WTC11 (cell line): ENCODE measurements around the gene EVL. TPM values are rescaled to one million over a fixed set of nuclear protein-coding genes. Genes with fewer than 3 reads are reported as not detected.

Experiments used
- ATAC-seq: fragments of 200-7000 bp; cut with Tn5 transposase; 2 replicates; pipeline ENCODE4 v1.10.0; 2021; ENCODE audit warnings: mild to moderate bottlenecking, moderate library complexity
- CTCF ChIA-PET: fragments of 300-600 bp; sonication (Branson Sonifier 250); formaldehyde crosslinking; loops from one replicate; lab custom pipeline; 2021; ENCODE audit warnings: antibody characterized with exemption; lab: Charles Lee
- POLR2A ChIA-PET: fragments of 350-600 bp; sonication (Branson Sonifier 250); formaldehyde crosslinking; loops from one replicate; lab custom pipeline; 2021; ENCODE audit warnings: antibody characterized with exemption; lab: Charles Lee
- DNase-seq: peaks from one replicate; pipeline ENCODE4 v3.0.0; 2021; ENCODE audit warnings: low spot score
- H3K27ac Mint-ChIP-seq: 2 replicates; pipeline ENCODE4 v1.8.0; 2021; ENCODE audit warnings: mixed read lengths
- H3K27me3 Mint-ChIP-seq: 2 replicates; pipeline ENCODE4 v1.8.0; 2021; ENCODE audit warnings: low read depth, mild to moderate bottlenecking, moderate library complexity, mixed read lengths
- H3K36me3 Mint-ChIP-seq: 2 replicates; pipeline ENCODE4 v1.8.0; 2021; ENCODE audit warnings: mixed read lengths
- H3K4me1 Mint-ChIP-seq: 2 replicates; pipeline ENCODE4 v1.8.0; 2022; ENCODE audit warnings: mixed read lengths
- H3K4me3 Mint-ChIP-seq: 2 replicates; pipeline ENCODE4 v1.8.0; 2021; ENCODE audit warnings: mild to moderate bottlenecking, moderate library complexity, mixed read lengths
- H3K9me3 Mint-ChIP-seq: 2 replicates; pipeline ENCODE4 v1.8.0; 2021; ENCODE audit warnings: mixed read lengths
- CBFB ChIP-seq: sonication (generic); formaldehyde crosslinking; IDR thresholded peaks from 2 replicates; pipeline ENCODE4 v1.8.1; 2022; ENCODE audit warnings: mild to moderate bottlenecking, low read depth, missing genetic modification reagents
- E2F5 ChIP-seq: sonication (generic); formaldehyde crosslinking; IDR thresholded peaks from 2 replicates; pipeline ENCODE4 v1.8.1; 2022; ENCODE audit warnings: mild to moderate bottlenecking, moderate library complexity, missing genetic modification reagents
- FOXP1 ChIP-seq: sonication (generic); formaldehyde crosslinking; IDR thresholded peaks from 2 replicates; pipeline ENCODE4 v1.8.0; 2022; ENCODE audit warnings: missing genetic modification reagents, mild to moderate bottlenecking, moderate library complexity, borderline replicate concordance
- MAX ChIP-seq: sonication (generic); formaldehyde crosslinking; IDR thresholded peaks from 2 replicates; pipeline ENCODE4 v1.8.0; 2022; ENCODE audit warnings: mild to moderate bottlenecking, missing genetic modification reagents
- MXD4 ChIP-seq: fragments of 250-450 bp; sonication (Bioruptor Pico); IDR thresholded peaks from 2 replicates; pipeline ENCODE4 v1.8.0; 2021; ENCODE audit warnings: mild to moderate bottlenecking, moderate library complexity, borderline replicate concordance
- MYBL2 ChIP-seq: sonication (generic); formaldehyde crosslinking; IDR thresholded peaks from 2 replicates; pipeline ENCODE4 v1.8.1; 2023; ENCODE audit warnings: mild to moderate bottlenecking, moderate library complexity, missing genetic modification reagents
- NFATC4 ChIP-seq: fragments of 250-450 bp; sonication (Bioruptor Pico); IDR thresholded peaks from 2 replicates; pipeline ENCODE4 v1.9.0; 2021; ENCODE audit warnings: mild to moderate bottlenecking
- RELA ChIP-seq: sonication (generic); formaldehyde crosslinking; IDR thresholded peaks from 2 replicates; pipeline ENCODE4 v1.8.1; 2022; ENCODE audit warnings: missing genetic modification reagents, mild to moderate bottlenecking, borderline replicate concordance
- SOX15 ChIP-seq: fragments of 250-450 bp; sonication (Bioruptor Pico); IDR thresholded peaks from 2 replicates; pipeline ENCODE4 v1.9.0; 2021; ENCODE audit warnings: mild to moderate bottlenecking
- STAT6 ChIP-seq: sonication (generic); formaldehyde crosslinking; conservative IDR thresholded peaks from 2 replicates; pipeline ENCODE4 v1.8.1; 2023; ENCODE audit warnings: mild to moderate bottlenecking, low read depth, missing genetic modification reagents, moderate library complexity
- ZNF138 ChIP-seq: sonication (generic); formaldehyde crosslinking; conservative IDR thresholded peaks from 2 replicates; pipeline ENCODE4 v1.8.1; 2022; ENCODE audit warnings: mild to moderate bottlenecking, moderate library complexity, missing genetic modification reagents
- ZNF263 ChIP-seq: sonication (generic); formaldehyde crosslinking; IDR thresholded peaks from 2 replicates; pipeline ENCODE4 v1.8.1; 2022; ENCODE audit warnings: low read depth, mild to moderate bottlenecking, moderate library complexity, missing genetic modification reagents
- ZNF423 ChIP-seq: fragments of 250-450 bp; sonication (Bioruptor Pico); IDR thresholded peaks from 2 replicates; pipeline ENCODE4 v2.1.2; 2022; ENCODE audit warnings: mild to moderate bottlenecking, moderate library complexity
- ZSCAN18 ChIP-seq: fragments of 250-450 bp; sonication (Bioruptor Pico); IDR thresholded peaks from 2 replicates; pipeline ENCODE4 v2.1.2; 2022; ENCODE audit warnings: mild to moderate bottlenecking, moderate library complexity
- total RNA-seq: library from RNA; stranded (reverse); gene quantifications from 3 replicates; pipeline ENCODE4 v1.2.3, GENCODE V29; 2021
- TF ChIP-seq, protein P1 (sequence below): sonication (generic); formaldehyde crosslinking; IDR thresholded peaks from 2 replicates; pipeline ENCODE4 v1.8.0; 2022; ENCODE audit warnings: mild to moderate bottlenecking, missing genetic modification reagents
- TF ChIP-seq, protein P2 (sequence below): sonication (generic); formaldehyde crosslinking; IDR thresholded peaks from 2 replicates; pipeline ENCODE4 v1.8.1; 2023; ENCODE audit warnings: mild to moderate bottlenecking, missing genetic modification reagents
- TF ChIP-seq, protein P3 (sequence below): sonication (generic); formaldehyde crosslinking; IDR thresholded peaks from 2 replicates; pipeline ENCODE4 v1.8.0; 2022; ENCODE audit warnings: mild to moderate bottlenecking, missing genetic modification reagents
- TF ChIP-seq, protein P4 (sequence below): fragments of 250-450 bp; sonication (Bioruptor Pico); IDR thresholded peaks from 2 replicates; pipeline ENCODE4 v1.8.0; 2021; ENCODE audit warnings: mild to moderate bottlenecking

Gene EVL
- total RNA-seq, 1 experiment from 2014 or later: 60.8 TPM

- TF ChIP-seq NFATC4 (CRISPR knock-in tag) (no peak), MAX (CRISPR knock-in tag) (no peak), ZNF138 (CRISPR knock-in tag) (no peak), SOX15 (no peak), CBFB (CRISPR knock-in tag) (no peak)
- TF ChIP-seq, protein P1, sequence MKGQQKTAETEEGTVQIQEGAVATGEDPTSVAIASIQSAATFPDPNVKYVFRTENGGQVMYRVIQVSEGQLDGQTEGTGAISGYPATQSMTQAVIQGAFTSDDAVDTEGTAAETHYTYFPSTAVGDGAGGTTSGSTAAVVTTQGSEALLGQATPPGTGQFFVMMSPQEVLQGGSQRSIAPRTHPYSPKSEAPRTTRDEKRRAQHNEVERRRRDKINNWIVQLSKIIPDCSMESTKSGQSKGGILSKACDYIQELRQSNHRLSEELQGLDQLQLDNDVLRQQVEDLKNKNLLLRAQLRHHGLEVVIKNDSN: no peak
- TF ChIP-seq, protein P2, sequence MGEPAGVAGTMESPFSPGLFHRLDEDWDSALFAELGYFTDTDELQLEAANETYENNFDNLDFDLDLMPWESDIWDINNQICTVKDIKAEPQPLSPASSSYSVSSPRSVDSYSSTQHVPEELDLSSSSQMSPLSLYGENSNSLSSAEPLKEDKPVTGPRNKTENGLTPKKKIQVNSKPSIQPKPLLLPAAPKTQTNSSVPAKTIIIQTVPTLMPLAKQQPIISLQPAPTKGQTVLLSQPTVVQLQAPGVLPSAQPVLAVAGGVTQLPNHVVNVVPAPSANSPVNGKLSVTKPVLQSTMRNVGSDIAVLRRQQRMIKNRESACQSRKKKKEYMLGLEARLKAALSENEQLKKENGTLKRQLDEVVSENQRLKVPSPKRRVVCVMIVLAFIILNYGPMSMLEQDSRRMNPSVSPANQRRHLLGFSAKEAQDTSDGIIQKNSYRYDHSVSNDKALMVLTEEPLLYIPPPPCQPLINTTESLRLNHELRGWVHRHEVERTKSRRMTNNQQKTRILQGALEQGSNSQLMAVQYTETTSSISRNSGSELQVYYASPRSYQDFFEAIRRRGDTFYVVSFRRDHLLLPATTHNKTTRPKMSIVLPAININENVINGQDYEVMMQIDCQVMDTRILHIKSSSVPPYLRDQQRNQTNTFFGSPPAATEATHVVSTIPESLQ: no peak
These were observed 82.7 kb downstream of the EVL start (continued) for GRCh38 chr14:100147691-100148464.

- CTCF ChIA-PET: interaction anchor here (0.6 to 0.8 kb wide), 2 partner anchors 10 to 43 kb away, joined by 3 read pairs; partner anchors contain the start of gene DEGS2
- no peaks in the 10 kb centered on the region for H3K4me1 Mint-ChIP-seq
- DNase-seq (no peak), ATAC-seq (no peak)
- POLR2A ChIA-PET: no interaction called here
- no peak overlapping the region for H3K4me3 Mint-ChIP-seq
- no peaks in the 10 kb centered on the region for H3K9me3 Mint-ChIP-seq
- no peak overlapping the region for H3K27ac Mint-ChIP-seq
- no peaks in the 10 kb centered on the region for H3K27me3 Mint-ChIP-seq
- no peaks in the 10 kb centered on the region for H3K36me3 Mint-ChIP-seq
- TF ChIP-seq RELA: no peak
- TF ChIP-seq STAT6: no peak
- TF ChIP-seq FOXP1 (CRISPR knock-in tag): no peak
- no peak for TF ChIP-seq NFATC4 (CRISPR knock-in tag)
- no peak for TF ChIP-seq ZNF263 (CRISPR knock-in tag)
- TF ChIP-seq, protein P3, sequence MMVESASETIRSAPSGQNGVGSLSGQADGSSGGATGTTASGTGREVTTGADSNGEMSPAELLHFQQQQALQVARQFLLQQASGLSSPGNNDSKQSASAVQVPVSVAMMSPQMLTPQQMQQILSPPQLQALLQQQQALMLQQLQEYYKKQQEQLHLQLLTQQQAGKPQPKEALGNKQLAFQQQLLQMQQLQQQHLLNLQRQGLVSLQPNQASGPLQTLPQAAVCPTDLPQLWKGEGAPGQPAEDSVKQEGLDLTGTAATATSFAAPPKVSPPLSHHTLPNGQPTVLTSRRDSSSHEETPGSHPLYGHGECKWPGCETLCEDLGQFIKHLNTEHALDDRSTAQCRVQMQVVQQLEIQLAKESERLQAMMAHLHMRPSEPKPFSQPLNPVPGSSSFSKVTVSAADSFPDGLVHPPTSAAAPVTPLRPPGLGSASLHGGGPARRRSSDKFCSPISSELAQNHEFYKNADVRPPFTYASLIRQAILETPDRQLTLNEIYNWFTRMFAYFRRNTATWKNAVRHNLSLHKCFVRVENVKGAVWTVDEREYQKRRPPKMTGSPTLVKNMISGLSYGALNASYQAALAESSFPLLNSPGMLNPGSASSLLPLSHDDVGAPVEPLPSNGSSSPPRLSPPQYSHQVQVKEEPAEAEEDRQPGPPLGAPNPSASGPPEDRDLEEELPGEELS: no peak
- TF ChIP-seq MYBL2: no peak
- TF ChIP-seq, protein P4, sequence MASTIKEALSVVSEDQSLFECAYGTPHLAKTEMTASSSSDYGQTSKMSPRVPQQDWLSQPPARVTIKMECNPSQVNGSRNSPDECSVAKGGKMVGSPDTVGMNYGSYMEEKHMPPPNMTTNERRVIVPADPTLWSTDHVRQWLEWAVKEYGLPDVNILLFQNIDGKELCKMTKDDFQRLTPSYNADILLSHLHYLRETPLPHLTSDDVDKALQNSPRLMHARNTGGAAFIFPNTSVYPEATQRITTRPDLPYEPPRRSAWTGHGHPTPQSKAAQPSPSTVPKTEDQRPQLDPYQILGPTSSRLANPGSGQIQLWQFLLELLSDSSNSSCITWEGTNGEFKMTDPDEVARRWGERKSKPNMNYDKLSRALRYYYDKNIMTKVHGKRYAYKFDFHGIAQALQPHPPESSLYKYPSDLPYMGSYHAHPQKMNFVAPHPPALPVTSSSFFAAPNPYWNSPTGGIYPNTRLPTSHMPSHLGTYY (CRISPR knock-in tag): no peak
- no peak for TF ChIP-seq ZSCAN18
- no peak for TF ChIP-seq ZNF423 (CRISPR knock-in tag)
- TF ChIP-seq MXD4: no peak
- no peak for TF ChIP-seq E2F5 (CRISPR knock-in tag)
These were observed 83.9 kb downstream of the EVL start for GRCh38 chr14:100148837-100149731.
